Measurements from ENCODE around the gene TBC1D9B.
A peak's percentile ranks its signal among the peaks of the same experiment; 100 is the strongest.

The TBC1D9B gene

GRCh38 chr5:179926657-179927056 lies 19.0 kb upstream of the TBC1D9B start:
- DNase-seq (ENCODE audit: low spot score), result no peak
- Histone ChIP-seq H3K4me3 (ENCODE audit: low read length in 2 of 2) (peak overlapping the region in 1 of 2 donors; percentile 6), H2AFZ (ENCODE audit: low read length) (no peak overlapping the region), H3K36me3 (replicated peaks in 1 of 2; ENCODE audit: control insufficient read depth in 2 of 2, insufficient read depth in 2 of 2, low read length in 2 of 2) (peaks cover 0 to 2% of the 10 kb centered on the region in 2 donors), H3K14ac (ENCODE audit: low read length) (peak overlapping the region; percentile 56), H3K27me3 (ENCODE audit: control insufficient read depth in 3 of 3, insufficient read depth in 3 of 3, low read depth in 1 of 3, low read length in 3 of 3) (no peaks in the 10 kb centered on the region), H4K91ac (ENCODE audit: low read depth, low read length, poor library complexity) (no peak overlapping the region), H3K9ac (ENCODE audit: low read depth, low read length, poor library complexity) (no peak overlapping the region), H2BK5ac (ENCODE audit: low read length) (no peak overlapping the region), H3K4me1 (ENCODE audit: control insufficient read depth in 2 of 2, insufficient read depth in 1 of 2, low read depth in 1 of 2, low read length in 2 of 2) (no peaks in the 10 kb centered on the region), H3K4me2 (ENCODE audit: insufficient read depth, low read length, poor library complexity, severe bottlenecking) (no peak overlapping the region), H3K18ac (ENCODE audit: low read length) (peak overlapping the region; percentile 57), H2BK12ac (ENCODE audit: low read length) (no peak overlapping the region), H3K4ac (ENCODE audit: low read length) (no peak overlapping the region), H3K9me3 (replicated peaks in 1 of 2; ENCODE audit: control insufficient read depth in 2 of 2, insufficient read depth in 1 of 2, low read depth in 1 of 2, low read length in 2 of 2) (peaks cover 5% of the 10 kb centered on the region in 2 donors), H3K79me1 (ENCODE audit: low read depth, low read length) (peaks cover 2% of the 10 kb centered on the region), H2AK5ac (ENCODE audit: low read depth, low read length) (no peak overlapping the region), H2BK15ac (ENCODE audit: low read length) (no peak overlapping the region), H2BK120ac (ENCODE audit: low read depth, low read length) (no peak overlapping the region), H3K23ac (ENCODE audit: low read depth, low read length, poor library complexity) (peak overlapping the region; percentile 73), H3K27ac (replicated peaks; ENCODE audit: low read length) (no peak overlapping the region), H4K8ac (ENCODE audit: low read depth, low read length) (no peak overlapping the region)
- no CpG with 5 or more reads among the region's 8 CpGs for WGBS, 2 donors (ENCODE audit: extremely low coverage in 2 of 2, insufficient read length in 2 of 2, insufficient replicate concordance in 1 of 2)

- no peak overlapping the region for H3K14ac ChIP-seq (ENCODE audit: low read length)
- peaks cover 0 to 2% of the 10 kb centered on the region in 2 donors for H3K9me3 ChIP-seq (replicated peaks in 1 of 2; ENCODE audit: control insufficient read depth in 2 of 2, insufficient read depth in 1 of 2, low read depth in 1 of 2, low read length in 2 of 2)
- no peak overlapping the region for H2BK12ac ChIP-seq (ENCODE audit: low read length)
- H3K36me3 ChIP-seq (replicated peaks in 1 of 2; ENCODE audit: control insufficient read depth in 2 of 2, insufficient read depth in 2 of 2, low read length in 2 of 2), result peaks cover 4 to 8% of the 10 kb centered on the region in 2 donors
- no peak overlapping the region for H2AK5ac ChIP-seq (ENCODE audit: low read depth, low read length)
- no peak overlapping the region for H3K9ac ChIP-seq (ENCODE audit: low read depth, low read length, poor library complexity)
- H3K4ac ChIP-seq (ENCODE audit: low read length), result no peak overlapping the region
- H3K4me1 ChIP-seq (ENCODE audit: control insufficient read depth in 2 of 2, insufficient read depth in 1 of 2, low read depth in 1 of 2, low read length in 2 of 2), result peaks cover 0 to 4% of the 10 kb centered on the region in 2 donors
- H3K4me3 ChIP-seq (ENCODE audit: low read length in 2 of 2), result no peak overlapping the region
- H3K18ac ChIP-seq (ENCODE audit: low read length), result no peak overlapping the region
- H3K23ac ChIP-seq (ENCODE audit: low read depth, low read length, poor library complexity), result no peak overlapping the region
- H2AFZ ChIP-seq (ENCODE audit: low read length), result no peak overlapping the region
- no peak overlapping the region for H4K8ac ChIP-seq (ENCODE audit: low read depth, low read length)
- DNase-seq (ENCODE audit: low spot score), result no peak
- H2BK15ac ChIP-seq (ENCODE audit: low read length), result no peak overlapping the region
- H3K4me2 ChIP-seq (ENCODE audit: insufficient read depth, low read length, poor library complexity, severe bottlenecking), result no peak overlapping the region
- H3K27ac ChIP-seq (replicated peaks; ENCODE audit: low read length), result no peak overlapping the region
- peaks cover 2% of the 10 kb centered on the region for H3K79me1 ChIP-seq (ENCODE audit: low read depth, low read length)
- H2BK120ac ChIP-seq (ENCODE audit: low read depth, low read length), result no peak overlapping the region
- H2BK5ac ChIP-seq (ENCODE audit: low read length), result no peak overlapping the region
- H4K91ac ChIP-seq (ENCODE audit: low read depth, low read length, poor library complexity), result no peak overlapping the region
- H3K27me3 ChIP-seq (ENCODE audit: control insufficient read depth in 3 of 3, insufficient read depth in 3 of 3, low read depth in 1 of 3, low read length in 3 of 3), result no peaks in the 10 kb centered on the region
- no CpG with 5 or more reads among the region's 6 CpGs for WGBS, 2 donors (ENCODE audit: extremely low coverage in 2 of 2, insufficient read length in 2 of 2, insufficient replicate concordance in 1 of 2)
Measured at GRCh38 chr5:179923436-179923835, 15.7 kb upstream of the TBC1D9B start.

GRCh38 chr5:179920175-179920574 lies 12.5 kb upstream of the TBC1D9B start:
- Histone ChIP-seq H3K27me3 (ENCODE audit: control insufficient read depth in 3 of 3, insufficient read depth in 3 of 3, low read depth in 1 of 3, low read length in 3 of 3) (no peaks in the 10 kb centered on the region), H3K4me2 (ENCODE audit: insufficient read depth, low read length, poor library complexity, severe bottlenecking) (no peak overlapping the region), H4K91ac (ENCODE audit: low read depth, low read length, poor library complexity) (no peak overlapping the region), H3K4ac (ENCODE audit: low read length) (no peak overlapping the region), H2BK15ac (ENCODE audit: low read length) (no peak overlapping the region), H3K18ac (ENCODE audit: low read length) (no peak overlapping the region), H3K14ac (ENCODE audit: low read length) (no peak overlapping the region), H3K79me1 (ENCODE audit: low read depth, low read length) (no peaks in the 10 kb centered on the region), H3K23ac (ENCODE audit: low read depth, low read length, poor library complexity) (no peak overlapping the region), H3K4me1 (ENCODE audit: control insufficient read depth in 2 of 2, insufficient read depth in 1 of 2, low read depth in 1 of 2, low read length in 2 of 2) (peaks cover 4 to 5% of the 10 kb centered on the region in 2 donors), H3K9me3 (replicated peaks in 1 of 2; ENCODE audit: control insufficient read depth in 2 of 2, insufficient read depth in 1 of 2, low read depth in 1 of 2, low read length in 2 of 2) (no peaks in the 10 kb centered on the region), H2AFZ (ENCODE audit: low read length) (no peak overlapping the region), H2BK120ac (ENCODE audit: low read depth, low read length) (no peak overlapping the region), H3K27ac (replicated peaks; ENCODE audit: low read length) (no peak overlapping the region), H3K4me3 (ENCODE audit: low read length in 2 of 2) (no peak overlapping the region), H4K8ac (ENCODE audit: low read depth, low read length) (no peak overlapping the region), H2AK5ac (ENCODE audit: low read depth, low read length) (no peak overlapping the region), H3K36me3 (replicated peaks in 1 of 2; ENCODE audit: control insufficient read depth in 2 of 2, insufficient read depth in 2 of 2, low read length in 2 of 2) (peaks cover 2 to 8% of the 10 kb centered on the region in 2 donors), H3K9ac (ENCODE audit: low read depth, low read length, poor library complexity) (no peak overlapping the region), H2BK12ac (ENCODE audit: low read length) (no peak overlapping the region), H2BK5ac (ENCODE audit: low read length) (no peak overlapping the region)
- no peak for DNase-seq (ENCODE audit: low spot score)
- no CpG with 5 or more reads among the region's 4 CpGs for WGBS, 2 donors (ENCODE audit: extremely low coverage in 2 of 2, insufficient read length in 2 of 2, insufficient replicate concordance in 1 of 2)

- H4K91ac ChIP-seq (ENCODE audit: low read depth, low read length, poor library complexity), result no peak overlapping the region
- H3K23ac ChIP-seq (ENCODE audit: low read depth, low read length, poor library complexity), result no peak overlapping the region
- no peak overlapping the region for H3K18ac ChIP-seq (ENCODE audit: low read length)
- no peak overlapping the region for H3K4ac ChIP-seq (ENCODE audit: low read length)
- H3K79me1 ChIP-seq (ENCODE audit: low read depth, low read length), result no peaks in the 10 kb centered on the region
- no peak overlapping the region for H3K14ac ChIP-seq (ENCODE audit: low read length)
- DNase-seq (ENCODE audit: low spot score), result no peak
- peaks cover 4 to 5% of the 10 kb centered on the region in 2 donors for H3K4me1 ChIP-seq (ENCODE audit: control insufficient read depth in 2 of 2, insufficient read depth in 1 of 2, low read depth in 1 of 2, low read length in 2 of 2)
- H3K36me3 ChIP-seq (replicated peaks in 1 of 2; ENCODE audit: control insufficient read depth in 2 of 2, insufficient read depth in 2 of 2, low read length in 2 of 2), result peaks cover 2 to 8% of the 10 kb centered on the region in 2 donors
- no peak overlapping the region for H2BK12ac ChIP-seq (ENCODE audit: low read length)
- no peaks in the 10 kb centered on the region for H3K27me3 ChIP-seq (ENCODE audit: control insufficient read depth in 3 of 3, insufficient read depth in 3 of 3, low read depth in 1 of 3, low read length in 3 of 3)
- H2AFZ ChIP-seq (ENCODE audit: low read length), result no peak overlapping the region
- peak overlapping the region; percentile 30 for H2BK5ac ChIP-seq (ENCODE audit: low read length)
- WGBS, 2 donors (ENCODE audit: extremely low coverage in 2 of 2, insufficient read length in 2 of 2, insufficient replicate concordance in 1 of 2), result no CpG with 5 or more reads among the region's 20 CpGs
- no peak overlapping the region for H2BK120ac ChIP-seq (ENCODE audit: low read depth, low read length)
- H3K9ac ChIP-seq (ENCODE audit: low read depth, low read length, poor library complexity), result no peak overlapping the region
- H3K4me2 ChIP-seq (ENCODE audit: insufficient read depth, low read length, poor library complexity, severe bottlenecking), result no peak overlapping the region
- no peak overlapping the region for H3K27ac ChIP-seq (replicated peaks; ENCODE audit: low read length)
- no peak overlapping the region for H2BK15ac ChIP-seq (ENCODE audit: low read length)
- H2AK5ac ChIP-seq (ENCODE audit: low read depth, low read length), result no peak overlapping the region
- H3K9me3 ChIP-seq (replicated peaks in 1 of 2; ENCODE audit: control insufficient read depth in 2 of 2, insufficient read depth in 1 of 2, low read depth in 1 of 2, low read length in 2 of 2), result no peaks in the 10 kb centered on the region
- no peak overlapping the region for H3K4me3 ChIP-seq (ENCODE audit: low read length in 2 of 2)
- H4K8ac ChIP-seq (ENCODE audit: low read depth, low read length), result no peak overlapping the region
Measured at GRCh38 chr5:179919487-179920060, 11.9 kb upstream of the TBC1D9B start.

Measured in neuronal stem cell (in vitro differentiated cells).